GM21786 (cell line): ENCODE data around the gene TP53TG5.
"Not testable (repeated sequence)": the region's sequence is repeated elsewhere in the genome, so short reads cannot be mapped to it uniquely, and the experiment has no call there.

Experiments
- ATAC-seq: cut with Tn5 transposase; IDR thresholded peaks from one replicate; pipeline ENCODE4 v1.9.1; 2021; ENCODE audit not compliant: unreplicated experiment

The TP53TG5 gene

GRCh38 chr20:45367126-45367525, 11.0 kb downstream of the TP53TG5 start:
- ATAC-seq: no peak

GRCh38 chr20:45366631-45367030, 11.5 kb downstream of the TP53TG5 start:
- no peak for ATAC-seq

- no peak for ATAC-seq
Measured at GRCh38 chr20:45366192-45366591, 11.9 kb downstream of the TP53TG5 start.

- ATAC-seq: no peak
Measured at GRCh38 chr20:45365444-45365970, 12.6 kb downstream of the TP53TG5 start.

GRCh38 chr20:45363611-45364492, 14.3 kb downstream of the TP53TG5 start:
- no peak for ATAC-seq

- peak; percentile 81 for ATAC-seq
Measured at GRCh38 chr20:45362804-45363610, 15.1 kb downstream of the TP53TG5 start, which contains the start of gene SYS1. TSS of gene SYS1 (plus strand) at chr20:45363156. CDS start at chr20:45363532, 376 bp downstream.

GRCh38 chr20:45361793-45362192, 16.3 kb downstream of the TP53TG5 start:
- no peak for ATAC-seq

GRCh38 chr20:45359406-45360148, 18.5 kb downstream of the TP53TG5 start:
- no peak for ATAC-seq

- ATAC-seq: no peak
Measured at GRCh38 chr20:45359069-45359405, 19.1 kb downstream of the TP53TG5 start.

- ATAC-seq: no peak
Measured at GRCh38 chr20:45358282-45359068, 19.6 kb downstream of the TP53TG5 start.

- ATAC-seq: no peak
Measured at GRCh38 chr20:45355209-45356084, 22.7 kb downstream of the TP53TG5 start.

GRCh38 chr20:45354423-45355208, 23.5 kb downstream of the TP53TG5 start:
- ATAC-seq: no peak

GRCh38 chr20:45353746-45354145, 24.4 kb downstream of the TP53TG5 start:
- ATAC-seq: no peak

GRCh38 chr20:45352729-45353128, 25.4 kb downstream of the TP53TG5 start:
- ATAC-seq: no peak

- ATAC-seq: not testable (repeated sequence)
Measured at GRCh38 chr20:45350795-45351194, 27.3 kb downstream of the TP53TG5 start.

- no peak for ATAC-seq
Measured at GRCh38 chr20:45350217-45350616, 27.9 kb downstream of the TP53TG5 start.

- no peak for ATAC-seq
Measured at GRCh38 chr20:45347936-45348778, 30.0 kb downstream of the TP53TG5 start, which contains the start of gene SDC4. TSS of gene SDC4 (minus strand) at chr20:45348424. CDS start at chr20:45348384, 40 bp downstream.
